K562 (cell line): ENCODE data around the gene C21orf58. TPM values are rescaled to one million over a fixed set of nuclear protein-coding genes. Genes with fewer than 3 reads are reported as not detected.

Source experiments
- ARHGAP35 ChIP-seq: fragments of 450-650 bp; IDR thresholded peaks from 2 replicates; pipeline ENCODE4 v1.6.1; 2018; ENCODE audit not compliant: partially characterized antibody
- ASH1L ChIP-seq: fragments of 450-650 bp; IDR thresholded peaks from 2 replicates; pipeline ENCODE4 v1.6.1; 2018; ENCODE audit warnings: borderline replicate concordance, mild to moderate bottlenecking, low read depth; ENCODE audit not compliant: partially characterized antibody
- CHCHD3 ChIP-seq: fragments of 250-450 bp; sonication (Bioruptor Pico); IDR thresholded peaks from 2 replicates; pipeline ENCODE4 v2.1.2; 2022; ENCODE audit warnings: mild to moderate bottlenecking
- HDAC6 ChIP-seq: IDR thresholded peaks from 2 replicates; pipeline ENCODE4 v1.6.1; 2012; ENCODE audit warnings: low read depth, mild to moderate bottlenecking, control low read depth, inconsistent platforms, low read length, moderate library complexity
- ILK ChIP-seq: fragments of 450-650 bp; IDR thresholded peaks from 2 replicates; pipeline ENCODE4 v1.6.1; 2016; ENCODE audit warnings: missing genetic modification characterization, low read depth, mild to moderate bottlenecking, missing compliant biosample characterization, moderate library complexity, borderline replicate concordance
- MED1 ChIP-seq: sonication (generic); formaldehyde crosslinking; IDR thresholded peaks from 2 replicates; pipeline ENCODE4 v1.8.1; 2023; ENCODE audit warnings: missing genetic modification reagents, borderline replicate concordance
- RB1 ChIP-seq: fragments of 450-650 bp; IDR thresholded peaks from 2 replicates; pipeline ENCODE4 v1.6.1; 2017; ENCODE audit warnings: low read depth, mild to moderate bottlenecking
- SMARCC2 ChIP-seq: fragments of 450-650 bp; IDR thresholded peaks from 2 replicates; pipeline ENCODE4 v1.6.1; 2017; ENCODE audit warnings: antibody characterized with exemption, moderate library complexity, mild to moderate bottlenecking, low read depth
- ZKSCAN3 ChIP-seq: fragments of 250-450 bp; sonication (Bioruptor Pico); IDR thresholded peaks from 2 replicates; pipeline ENCODE4 v1.4.0; 2020
- ZNF41 ChIP-seq: fragments of 250-450 bp; sonication (Bioruptor Pico); conservative IDR thresholded peaks from 2 replicates; pipeline ENCODE4 v1.4.0; 2020; ENCODE audit warnings: mild to moderate bottlenecking
- ZNF445 ChIP-seq: fragments of 250-450 bp; sonication (Bioruptor Pico); IDR thresholded peaks from 2 replicates; pipeline ENCODE4 v1.4.0; 2020; ENCODE audit warnings: low read depth, mild to moderate bottlenecking, moderate library complexity
- ZNF644 ChIP-seq: fragments of 200-800 bp; sonication (Bioruptor generic); IDR thresholded peaks from 2 replicates; pipeline ENCODE4 v1.6.1; 2016; ENCODE audit warnings: low read depth, missing genetic modification characterization, missing compliant biosample characterization
- ZNF668 ChIP-seq: fragments of 250-450 bp; sonication (Bioruptor Pico); IDR thresholded peaks from 2 replicates; pipeline ENCODE4 v1.8.0; 2022; ENCODE audit warnings: mild to moderate bottlenecking, inconsistent platforms
- polyA plus RNA-seq, 8 experiments: library from polyadenylated mRNA; depleted of rRNA in 4 of 8; stranded (reverse) in 5 of 8; unstranded in 3 of 8; fragments of >200 nt; fragmentation: Nextera tagmentation in 2 of 8; fragmentation: Illumina TruSeq in 1 of 8; extraction: Ambion mirVana in 2 of 8; extraction: Trizol in 1 of 8; gene quantifications; 2 replicates each; pipeline versions ENCODE4 v1.2.1 to v1.2.3, GENCODE V29; 2011 to 2014; ENCODE audit warnings: inconsistent platforms in 1 of 8, missing spikeins in 1 of 8
- total RNA-seq, 7 experiments: library from RNA; depleted of rRNA in 6 of 7; stranded (reverse); fragments of >200 nt in 6 of 7; fragmentation: Illumina TruSeq in 2 of 7; extraction: Trizol in 2 of 7; gene quantifications; 2 replicates each; pipeline versions ENCODE4 v1.2.1 to v1.2.3, GENCODE V29; 2011 to 2021; ENCODE audit warnings: low replicate concordance in 1 of 7
- TF ChIP-seq, protein P1 (sequence below): sonication (generic); formaldehyde crosslinking; IDR thresholded peaks from 2 replicates; pipeline ENCODE4 v1.8.0; 2022; ENCODE audit warnings: missing genetic modification reagents, mild to moderate bottlenecking, borderline replicate concordance
- TF ChIP-seq, protein P2 (sequence below): fragments of 200-800 bp; sonication (Bioruptor generic); IDR thresholded peaks from 2 replicates; pipeline ENCODE4 v1.6.1; 2016; ENCODE audit warnings: missing genetic modification characterization, missing compliant biosample characterization
- TF ChIP-seq, protein P3 (sequence below): sonication (generic); formaldehyde crosslinking; IDR thresholded peaks from 2 replicates; pipeline ENCODE4 v1.8.1; 2022; ENCODE audit warnings: missing genetic modification reagents
- TF ChIP-seq, protein P4 (sequence below): fragments of 250-450 bp; sonication (Bioruptor Pico); IDR thresholded peaks from 2 replicates; pipeline ENCODE4 v1.5.1; 2021; ENCODE audit warnings: mild to moderate bottlenecking

C21orf58 gene
- total and polyA plus RNA-seq, 9 of the 15 experiments (the other 6 are each of a cell fraction or from before 2014, with no cell fraction given): 1.2 to 30.5 (median 12.4) TPM

DNA sequence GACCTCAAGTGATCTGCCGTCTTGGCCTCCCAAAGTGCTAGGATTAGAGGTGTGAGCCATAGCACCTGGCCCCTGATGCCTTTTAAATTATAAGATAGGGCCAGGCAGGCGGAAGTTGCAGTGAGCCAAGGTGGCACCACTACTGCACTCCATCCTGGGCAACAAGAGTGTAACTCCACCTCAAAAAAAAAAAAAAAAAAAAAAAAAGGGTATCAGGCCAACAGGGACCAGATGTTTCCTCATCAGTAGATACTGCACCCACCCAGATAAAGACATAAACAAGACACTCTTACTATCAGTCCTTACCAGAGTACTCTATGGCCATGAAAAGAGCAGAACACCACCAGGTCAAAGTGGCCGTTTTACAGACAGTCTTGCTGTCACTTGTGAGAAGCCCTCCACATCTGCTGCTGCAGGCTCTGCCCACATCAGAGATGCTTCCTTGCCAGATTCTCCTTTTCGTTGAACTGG, 3.3 kb downstream of the C21orf58 start (continued):
- TF ChIP-seq ZNF445 (CRISPR knock-in tag): no peak
- TF ChIP-seq, protein P1, sequence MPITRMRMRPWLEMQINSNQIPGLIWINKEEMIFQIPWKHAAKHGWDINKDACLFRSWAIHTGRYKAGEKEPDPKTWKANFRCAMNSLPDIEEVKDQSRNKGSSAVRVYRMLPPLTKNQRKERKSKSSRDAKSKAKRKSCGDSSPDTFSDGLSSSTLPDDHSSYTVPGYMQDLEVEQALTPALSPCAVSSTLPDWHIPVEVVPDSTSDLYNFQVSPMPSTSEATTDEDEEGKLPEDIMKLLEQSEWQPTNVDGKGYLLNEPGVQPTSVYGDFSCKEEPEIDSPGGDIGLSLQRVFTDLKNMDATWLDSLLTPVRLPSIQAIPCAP (CRISPR knock-in tag): no peak
- no peak for TF ChIP-seq ZKSCAN3 (CRISPR knock-in tag)
- no peak for TF ChIP-seq ASH1L
- no peak for TF ChIP-seq ILK (tag)
- no peak; the same call in 1 of the 2 replicates for TF ChIP-seq RB1
- TF ChIP-seq ZNF644 (tag): peak; percentile 96
- TF ChIP-seq, protein P2, sequence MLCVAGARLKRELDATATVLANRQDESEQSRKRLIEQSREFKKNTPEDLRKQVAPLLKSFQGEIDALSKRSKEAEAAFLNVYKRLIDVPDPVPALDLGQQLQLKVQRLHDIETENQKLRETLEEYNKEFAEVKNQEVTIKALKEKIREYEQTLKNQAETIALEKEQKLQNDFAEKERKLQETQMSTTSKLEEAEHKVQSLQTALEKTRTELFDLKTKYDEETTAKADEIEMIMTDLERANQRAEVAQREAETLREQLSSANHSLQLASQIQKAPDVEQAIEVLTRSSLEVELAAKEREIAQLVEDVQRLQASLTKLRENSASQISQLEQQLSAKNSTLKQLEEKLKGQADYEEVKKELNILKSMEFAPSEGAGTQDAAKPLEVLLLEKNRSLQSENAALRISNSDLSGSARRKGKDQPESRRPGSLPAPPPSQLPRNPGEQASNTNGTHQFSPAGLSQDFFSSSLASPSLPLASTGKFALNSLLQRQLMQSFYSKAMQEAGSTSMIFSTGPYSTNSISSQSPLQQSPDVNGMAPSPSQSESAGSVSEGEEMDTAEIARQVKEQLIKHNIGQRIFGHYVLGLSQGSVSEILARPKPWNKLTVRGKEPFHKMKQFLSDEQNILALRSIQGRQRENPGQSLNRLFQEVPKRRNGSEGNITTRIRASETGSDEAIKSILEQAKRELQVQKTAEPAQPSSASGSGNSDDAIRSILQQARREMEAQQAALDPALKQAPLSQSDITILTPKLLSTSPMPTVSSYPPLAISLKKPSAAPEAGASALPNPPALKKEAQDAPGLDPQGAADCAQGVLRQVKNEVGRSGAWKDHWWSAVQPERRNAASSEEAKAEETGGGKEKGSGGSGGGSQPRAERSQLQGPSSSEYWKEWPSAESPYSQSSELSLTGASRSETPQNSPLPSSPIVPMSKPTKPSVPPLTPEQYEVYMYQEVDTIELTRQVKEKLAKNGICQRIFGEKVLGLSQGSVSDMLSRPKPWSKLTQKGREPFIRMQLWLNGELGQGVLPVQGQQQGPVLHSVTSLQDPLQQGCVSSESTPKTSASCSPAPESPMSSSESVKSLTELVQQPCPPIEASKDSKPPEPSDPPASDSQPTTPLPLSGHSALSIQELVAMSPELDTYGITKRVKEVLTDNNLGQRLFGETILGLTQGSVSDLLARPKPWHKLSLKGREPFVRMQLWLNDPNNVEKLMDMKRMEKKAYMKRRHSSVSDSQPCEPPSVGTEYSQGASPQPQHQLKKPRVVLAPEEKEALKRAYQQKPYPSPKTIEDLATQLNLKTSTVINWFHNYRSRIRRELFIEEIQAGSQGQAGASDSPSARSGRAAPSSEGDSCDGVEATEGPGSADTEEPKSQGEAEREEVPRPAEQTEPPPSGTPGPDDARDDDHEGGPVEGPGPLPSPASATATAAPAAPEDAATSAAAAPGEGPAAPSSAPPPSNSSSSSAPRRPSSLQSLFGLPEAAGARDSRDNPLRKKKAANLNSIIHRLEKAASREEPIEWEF (CRISPR knock-in tag): peak; percentile 62; the same call in 1 of the 2 replicates
- peak; percentile 95 for TF ChIP-seq SMARCC2
- 0 out of 2 replicates have a peak, but pooled peaks have one; percentile 32 for TF ChIP-seq ZNF668 (CRISPR knock-in tag)
- 0 out of 2 replicates have a peak, but pooled peaks have one; percentile 55 for TF ChIP-seq CHCHD3 (CRISPR knock-in tag)
- TF ChIP-seq HDAC6: no peak
- TF ChIP-seq, protein P3, sequence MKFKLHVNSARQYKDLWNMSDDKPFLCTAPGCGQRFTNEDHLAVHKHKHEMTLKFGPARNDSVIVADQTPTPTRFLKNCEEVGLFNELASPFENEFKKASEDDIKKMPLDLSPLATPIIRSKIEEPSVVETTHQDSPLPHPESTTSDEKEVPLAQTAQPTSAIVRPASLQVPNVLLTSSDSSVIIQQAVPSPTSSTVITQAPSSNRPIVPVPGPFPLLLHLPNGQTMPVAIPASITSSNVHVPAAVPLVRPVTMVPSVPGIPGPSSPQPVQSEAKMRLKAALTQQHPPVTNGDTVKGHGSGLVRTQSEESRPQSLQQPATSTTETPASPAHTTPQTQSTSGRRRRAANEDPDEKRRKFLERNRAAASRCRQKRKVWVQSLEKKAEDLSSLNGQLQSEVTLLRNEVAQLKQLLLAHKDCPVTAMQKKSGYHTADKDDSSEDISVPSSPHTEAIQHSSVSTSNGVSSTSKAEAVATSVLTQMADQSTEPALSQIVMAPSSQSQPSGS (CRISPR knock-in tag): 0 out of 2 replicates have a peak, but pooled peaks have one; percentile 29
- no peak for TF ChIP-seq ARHGAP35
- TF ChIP-seq ZNF41 (CRISPR knock-in tag): no peak
- no peak for TF ChIP-seq MED1 (CRISPR knock-in tag)
- TF ChIP-seq, protein P4, sequence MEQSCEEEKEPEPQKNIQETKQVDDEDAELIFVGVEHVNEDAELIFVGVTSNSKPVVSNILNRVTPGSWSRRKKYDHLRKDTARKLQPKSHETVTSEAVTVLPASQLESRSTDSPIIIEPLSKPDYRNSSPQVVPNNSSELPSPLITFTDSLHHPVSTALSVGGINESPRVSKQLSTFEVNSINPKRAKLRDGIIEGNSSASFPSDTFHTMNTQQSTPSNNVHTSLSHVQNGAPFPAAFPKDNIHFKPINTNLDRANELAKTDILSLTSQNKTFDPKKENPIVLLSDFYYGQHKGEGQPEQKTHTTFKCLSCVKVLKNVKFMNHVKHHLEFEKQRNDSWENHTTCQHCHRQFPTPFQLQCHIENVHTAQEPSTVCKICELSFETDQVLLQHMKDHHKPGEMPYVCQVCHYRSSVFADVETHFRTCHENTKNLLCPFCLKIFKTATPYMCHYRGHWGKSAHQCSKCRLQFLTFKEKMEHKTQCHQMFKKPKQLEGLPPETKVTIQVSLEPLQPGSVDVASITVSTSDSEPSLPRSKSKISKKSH (CRISPR knock-in tag): no peak
